ENCODE data around the gene TFAP2C.
"Not testable (repeated sequence)": the region's sequence is repeated elsewhere in the genome, so short reads cannot be mapped to it uniquely, and the experiment has no call there.

Gene TFAP2C

DNA sequence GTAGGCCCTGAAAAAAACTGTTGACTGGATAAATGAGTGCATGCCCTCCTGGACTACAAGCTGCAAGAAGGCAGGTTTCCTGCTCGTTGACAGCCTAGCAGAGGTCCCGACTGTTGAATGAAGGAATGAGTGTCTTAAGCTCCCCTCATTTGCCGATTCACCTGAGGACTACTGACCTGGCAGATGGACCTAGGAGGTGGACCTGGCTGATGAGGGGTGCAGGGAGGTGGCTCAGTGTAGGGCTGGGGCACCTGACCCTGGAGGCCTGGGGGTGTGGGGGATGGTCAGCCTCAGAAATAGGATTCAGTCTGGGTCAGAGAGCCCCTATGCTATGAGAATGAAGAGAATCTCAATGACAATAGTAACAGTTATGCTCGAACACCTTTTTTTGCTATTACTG, 11.6 kb upstream of the TFAP2C start:
- H3K27ac ChIP-seq (ENCODE audit: low read length), result no peak overlapping the region
- H3K4me1 ChIP-seq (ENCODE audit: insufficient read depth, low read length), result no peaks in the 10 kb centered on the region
- no peak overlapping the region for H3K4me3 ChIP-seq (ENCODE audit: low read length)
- H3K9ac ChIP-seq (ENCODE audit: low read depth, low read length), result no peak overlapping the region
- no peaks in the 10 kb centered on the region for H3K27me3 ChIP-seq (ENCODE audit: insufficient read depth, low read length)
- no peaks in the 10 kb centered on the region for H3K36me3 ChIP-seq (ENCODE audit: insufficient read depth, low read depth, low read length)
- no peaks in the 10 kb centered on the region for H3K9me3 ChIP-seq (ENCODE audit: insufficient read depth, low read depth, low read length)

DNA sequence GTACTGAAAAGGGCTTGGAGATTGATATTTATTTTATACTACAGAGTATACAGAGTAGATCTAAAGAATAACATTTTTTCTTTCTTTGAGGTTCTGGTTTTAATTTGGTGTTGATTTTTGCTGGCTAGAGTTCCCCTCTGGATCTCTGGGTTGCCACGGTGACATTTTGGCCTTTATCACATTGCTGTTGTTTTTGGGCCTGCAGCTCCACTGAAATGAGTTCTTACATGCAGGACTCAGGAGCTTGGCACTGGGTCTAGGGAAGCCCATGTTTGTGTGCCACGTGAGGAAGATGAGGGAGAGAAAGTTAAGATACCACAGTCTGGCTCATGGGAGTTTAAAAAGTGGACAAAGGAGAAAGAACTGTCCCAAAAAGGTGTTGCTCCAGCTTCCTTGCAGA, 7.4 kb upstream of the TFAP2C start:
- H3K27ac ChIP-seq (ENCODE audit: low read length), result no peak overlapping the region
- peaks cover 31% of the 10 kb centered on the region for H3K27me3 ChIP-seq (ENCODE audit: insufficient read depth, low read length)
- no peak overlapping the region for H3K4me3 ChIP-seq (ENCODE audit: low read length)
- H3K36me3 ChIP-seq (ENCODE audit: insufficient read depth, low read depth, low read length), result no peaks in the 10 kb centered on the region
- H3K9ac ChIP-seq (ENCODE audit: low read depth, low read length), result no peak overlapping the region
- peaks cover 9% of the 10 kb centered on the region; the same call in 1 of the 2 replicates for H3K4me1 ChIP-seq (ENCODE audit: insufficient read depth, low read length)
- no peaks in the 10 kb centered on the region for H3K9me3 ChIP-seq (ENCODE audit: insufficient read depth, low read depth, low read length)

DNA sequence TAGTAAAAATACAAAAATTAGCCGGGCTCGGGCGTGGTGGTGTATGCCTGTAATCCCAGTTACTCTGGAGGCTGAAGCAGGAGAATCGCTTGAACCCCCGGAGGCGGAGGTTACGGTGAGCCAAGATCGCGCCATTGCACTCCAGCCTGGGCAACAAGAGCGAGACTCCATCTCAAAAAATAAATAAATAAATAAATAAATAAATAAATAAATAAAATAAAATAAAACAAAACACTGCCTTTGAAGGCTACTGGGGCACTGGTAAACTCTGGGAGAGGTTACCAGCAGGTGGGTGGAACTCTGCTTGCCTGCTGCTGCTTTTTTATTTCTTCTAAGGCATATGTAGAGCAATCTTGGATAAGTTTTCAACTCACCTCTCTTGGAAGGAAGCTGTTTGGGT, 5.2 kb upstream of the TFAP2C start:
- not testable (repeated sequence) for H3K9me3 ChIP-seq (ENCODE audit: insufficient read depth, low read depth, low read length); H3K27ac ChIP-seq (ENCODE audit: low read length); H3K9ac ChIP-seq (ENCODE audit: low read depth, low read length); H3K36me3 ChIP-seq (ENCODE audit: insufficient read depth, low read depth, low read length)
- Histone ChIP-seq H3K4me3 (ENCODE audit: low read length) (peak overlapping the region; percentile 88; the same call in 1 of the 2 replicates), H3K4me1 (ENCODE audit: insufficient read depth, low read length) (peaks cover 12% of the 10 kb centered on the region; the same call in 1 of the 2 replicates), H3K27me3 (ENCODE audit: insufficient read depth, low read length) (peaks cover 53% of the 10 kb centered on the region)

DNA sequence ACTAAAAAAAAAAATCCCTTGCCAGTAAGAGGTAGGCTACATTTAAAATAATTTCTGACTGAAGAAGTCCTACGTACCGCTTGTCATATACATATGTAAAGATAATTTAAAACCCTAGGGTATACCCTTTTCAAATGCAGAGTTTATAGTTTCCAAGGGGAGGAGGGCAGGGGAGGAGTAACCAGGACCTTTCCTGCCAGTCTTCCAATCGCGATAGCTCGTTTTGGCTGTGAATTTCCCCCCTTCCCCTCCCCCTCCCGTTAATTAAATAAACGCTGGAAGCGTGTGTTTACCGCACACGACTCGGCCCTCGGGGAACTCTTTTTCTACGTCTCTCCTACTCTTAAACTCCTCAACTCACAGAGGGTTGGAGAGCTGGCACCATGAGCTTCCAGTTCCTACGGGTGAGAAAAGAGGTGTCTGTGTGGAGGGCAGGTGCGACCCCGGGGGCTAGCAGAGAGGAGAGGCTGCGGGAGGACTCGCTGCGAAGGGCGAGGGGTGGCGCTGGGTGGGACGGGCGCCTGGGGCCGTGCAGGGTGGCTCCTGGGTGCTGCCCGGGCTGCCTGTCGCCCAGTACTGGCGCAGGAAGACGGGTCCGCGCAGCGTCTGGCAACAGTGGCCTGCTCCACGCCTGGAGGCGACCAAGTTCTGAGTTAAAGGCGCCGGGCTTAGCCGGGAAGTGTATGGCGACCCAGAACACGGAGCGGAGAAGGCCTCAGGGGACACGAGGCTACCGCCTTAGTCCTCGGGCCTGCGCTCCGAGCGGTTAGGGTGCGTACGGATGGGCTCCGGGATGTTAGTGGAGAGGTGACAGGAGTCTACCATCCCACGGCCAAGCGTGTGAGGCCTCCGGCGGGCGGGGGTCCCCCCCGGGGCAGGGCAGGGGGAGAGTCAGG, 4.1 kb upstream of the TFAP2C start:
- Histone ChIP-seq H3K36me3 (ENCODE audit: insufficient read depth, low read depth, low read length) (no peaks in the 10 kb centered on the region), H3K4me1 (ENCODE audit: insufficient read depth, low read length) (peaks cover 12% of the 10 kb centered on the region; the same call in 1 of the 2 replicates), H3K9ac (ENCODE audit: low read depth, low read length) (peak overlapping the region; percentile 3; the same call in 1 of the 2 replicates), H3K27ac (ENCODE audit: low read length) (no peak overlapping the region), H3K4me3 (ENCODE audit: low read length) (peak overlapping the region; percentile 88), H3K9me3 (ENCODE audit: insufficient read depth, low read depth, low read length) (no peaks in the 10 kb centered on the region), H3K27me3 (ENCODE audit: insufficient read depth, low read length) (peaks cover 64% of the 10 kb centered on the region)

DNA sequence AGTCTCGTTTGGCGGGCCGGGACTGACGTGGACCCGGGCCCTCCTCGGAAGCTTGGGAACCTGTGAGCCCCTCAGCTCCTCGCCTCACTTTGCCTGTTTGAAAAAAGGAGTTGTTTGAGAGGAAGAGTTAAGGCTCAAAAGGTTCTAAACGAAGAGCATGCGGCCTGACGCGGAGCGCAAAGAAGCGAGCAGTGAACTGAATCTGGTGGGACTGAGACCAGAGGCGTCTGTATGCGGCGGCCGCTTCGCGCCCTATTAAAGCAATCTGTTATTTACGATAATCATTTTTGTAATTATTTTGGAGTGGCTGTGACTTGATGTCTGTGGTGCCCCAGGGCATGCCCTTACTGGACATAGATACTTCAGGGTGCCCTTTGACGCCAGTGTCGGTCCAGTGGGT, 3.3 kb upstream of the TFAP2C start:
- no peak overlapping the region for H3K9ac ChIP-seq (ENCODE audit: low read depth, low read length)
- H3K36me3 ChIP-seq (ENCODE audit: insufficient read depth, low read depth, low read length), result no peaks in the 10 kb centered on the region
- H3K27ac ChIP-seq (ENCODE audit: low read length), result no peak overlapping the region
- H3K9me3 ChIP-seq (ENCODE audit: insufficient read depth, low read depth, low read length), result no peaks in the 10 kb centered on the region
- H3K4me3 ChIP-seq (ENCODE audit: low read length), result peak overlapping the region; percentile 88
- peaks cover 72% of the 10 kb centered on the region for H3K27me3 ChIP-seq (ENCODE audit: insufficient read depth, low read length)
- H3K4me1 ChIP-seq (ENCODE audit: insufficient read depth, low read length), result peaks cover 12% of the 10 kb centered on the region; the same call in 1 of the 2 replicates

DNA sequence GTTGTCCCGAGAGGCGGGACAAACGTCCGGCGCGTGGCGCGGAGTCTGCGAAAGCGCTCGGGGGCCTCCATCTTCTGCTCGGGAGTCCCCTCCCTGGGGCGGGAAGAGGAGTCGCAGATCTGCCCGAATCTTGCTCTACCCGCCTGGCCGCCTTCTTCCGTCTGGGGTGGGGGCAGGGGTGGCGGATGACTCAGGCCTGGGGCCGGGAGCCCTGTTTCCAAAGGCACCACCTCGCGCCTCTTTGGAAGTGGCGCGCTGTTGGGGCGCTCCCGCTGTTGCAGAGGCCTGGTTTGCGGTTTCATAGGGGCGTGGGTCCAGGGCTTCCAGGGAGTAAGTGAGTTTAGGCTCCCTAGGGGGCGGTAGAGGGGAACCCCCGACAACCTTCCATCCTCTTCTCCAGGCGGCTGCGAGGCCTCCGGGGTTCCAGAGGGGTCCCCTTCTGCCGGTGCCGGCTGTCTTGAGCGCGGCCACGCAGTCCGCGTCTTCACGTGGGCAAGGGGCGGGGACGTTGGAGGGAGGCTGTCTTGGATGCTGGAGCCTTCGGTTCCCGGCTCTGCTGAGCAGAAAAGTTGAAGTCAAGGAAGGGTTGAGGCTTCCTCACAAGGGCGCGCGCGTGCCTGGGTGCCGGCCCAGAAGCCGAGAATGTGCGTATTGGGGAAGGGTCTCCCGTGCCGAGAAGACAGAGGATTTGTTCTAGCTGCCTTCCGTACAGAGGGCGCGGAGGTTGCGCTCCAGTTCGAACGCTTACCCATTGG, 2.6 kb upstream of the TFAP2C start:
- peaks cover 12% of the 10 kb centered on the region; the same call in 1 of the 2 replicates for H3K4me1 ChIP-seq (ENCODE audit: insufficient read depth, low read length)
- peak overlapping the region; percentile 88 for H3K4me3 ChIP-seq (ENCODE audit: low read length)
- H3K9ac ChIP-seq (ENCODE audit: low read depth, low read length), result no peak overlapping the region
- H3K27ac ChIP-seq (ENCODE audit: low read length), result no peak overlapping the region
- no peaks in the 10 kb centered on the region; the same call in 1 of the 2 replicates for H3K36me3 ChIP-seq (ENCODE audit: insufficient read depth, low read depth, low read length)
- peaks cover 79% of the 10 kb centered on the region for H3K27me3 ChIP-seq (ENCODE audit: insufficient read depth, low read length)
- H3K9me3 ChIP-seq (ENCODE audit: insufficient read depth, low read depth, low read length), result no peaks in the 10 kb centered on the region

DNA sequence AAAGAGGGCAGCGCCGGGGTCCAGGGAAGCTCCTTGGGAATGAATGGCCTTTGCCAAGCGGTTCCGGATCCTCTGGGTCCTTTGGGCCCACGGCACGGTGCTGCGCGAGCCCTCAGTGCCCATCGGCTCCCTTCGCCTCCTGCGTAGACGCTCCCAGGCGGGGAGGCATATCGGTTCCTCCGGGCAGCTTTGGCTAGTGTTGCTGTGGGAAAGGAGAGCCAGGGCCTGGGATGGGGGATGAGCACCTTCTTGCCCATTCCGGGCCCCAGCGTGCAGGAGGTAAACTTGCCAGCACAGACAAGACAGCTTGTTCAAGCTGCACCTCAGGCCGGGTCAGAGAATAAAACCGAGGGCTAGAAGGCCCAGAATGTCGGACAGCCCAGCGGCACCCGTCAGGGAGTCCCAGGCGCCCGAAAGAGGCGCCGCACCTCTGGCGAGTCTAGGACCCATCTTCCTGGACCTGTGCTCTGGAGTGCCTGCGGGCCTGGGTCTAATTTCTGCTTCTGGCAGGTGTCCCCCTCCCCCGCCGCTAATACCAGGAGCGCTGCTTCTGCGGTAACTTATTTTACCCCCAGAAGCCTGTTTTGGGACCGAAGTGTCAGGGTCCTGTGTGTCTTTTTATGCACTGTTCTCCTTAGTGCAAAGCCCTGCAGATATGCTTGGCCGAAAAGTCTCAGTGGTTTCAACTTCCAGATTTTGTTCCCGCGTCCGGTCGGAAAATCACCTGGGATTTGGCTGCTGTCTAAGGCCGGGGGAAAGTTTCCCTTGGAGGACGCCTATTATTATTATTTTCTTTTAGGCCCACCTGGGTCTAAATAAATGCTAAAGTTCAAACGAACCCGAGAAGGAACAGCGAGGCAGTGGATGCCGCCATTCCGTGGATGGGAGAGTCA, 1.7 kb upstream of the TFAP2C start:
- Histone ChIP-seq H3K4me1 (ENCODE audit: insufficient read depth, low read length) (peaks cover 12% of the 10 kb centered on the region; the same call in 1 of the 2 replicates), H3K9ac (ENCODE audit: low read depth, low read length) (no peak overlapping the region), H3K4me3 (ENCODE audit: low read length) (peak overlapping the region; percentile 88), H3K27ac (ENCODE audit: low read length) (no peak overlapping the region), H3K9me3 (ENCODE audit: insufficient read depth, low read depth, low read length) (no peaks in the 10 kb centered on the region), H3K36me3 (ENCODE audit: insufficient read depth, low read depth, low read length) (no peaks in the 10 kb centered on the region; the same call in 1 of the 2 replicates), H3K27me3 (ENCODE audit: insufficient read depth, low read length) (peaks cover 87% of the 10 kb centered on the region)

DNA sequence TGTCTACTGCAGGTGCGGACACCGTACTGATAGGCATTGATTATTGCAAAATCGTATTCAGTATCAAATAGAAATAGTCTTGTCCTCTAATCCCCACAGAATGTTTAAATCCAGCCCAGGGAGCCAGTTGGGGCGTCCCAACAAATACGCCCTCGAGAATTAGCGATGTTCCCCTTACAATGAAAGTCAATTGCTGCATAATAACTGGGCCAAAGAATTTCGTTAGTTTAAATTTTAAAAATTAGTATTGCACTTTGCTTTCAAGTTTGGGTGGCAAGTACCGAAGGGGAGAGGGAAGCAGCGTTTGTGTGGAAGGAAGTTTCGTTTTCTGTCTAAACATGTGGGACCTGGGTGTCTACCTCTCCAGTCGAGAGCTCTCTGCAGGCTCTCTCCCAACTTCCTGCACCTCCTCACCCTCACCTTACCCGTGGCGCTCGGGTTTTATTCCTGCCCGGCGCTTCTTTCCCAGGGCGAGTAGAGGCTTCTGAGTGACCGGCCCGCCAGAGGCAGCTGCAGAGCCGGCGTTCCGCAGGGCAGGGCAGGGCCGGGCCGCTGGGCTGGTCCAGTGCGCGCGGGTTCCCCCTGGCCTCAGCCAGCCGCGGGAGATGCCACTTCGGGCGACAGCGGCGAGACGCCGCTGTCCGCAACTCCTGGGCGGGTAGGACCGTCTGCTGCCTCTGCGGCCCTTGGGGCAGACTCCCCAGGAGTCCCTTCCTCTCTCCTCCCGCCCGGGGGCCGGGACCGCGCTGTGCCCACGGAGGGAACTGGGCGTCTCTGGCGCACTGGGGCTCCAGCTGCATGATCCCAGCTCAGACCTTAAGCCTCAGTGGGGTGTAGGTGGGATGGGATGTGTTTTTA, 862 bp upstream of the TFAP2C start:
- Histone ChIP-seq H3K27ac (ENCODE audit: low read length) (no peak overlapping the region), H3K36me3 (ENCODE audit: insufficient read depth, low read depth, low read length) (no peaks in the 10 kb centered on the region; the same call in 1 of the 2 replicates), H3K4me3 (ENCODE audit: low read length) (peak overlapping the region; percentile 88), H3K9ac (ENCODE audit: low read depth, low read length) (no peak overlapping the region), H3K9me3 (ENCODE audit: insufficient read depth, low read depth, low read length) (no peaks in the 10 kb centered on the region), H3K4me1 (ENCODE audit: insufficient read depth, low read length) (peaks cover 13% of the 10 kb centered on the region; the same call in 1 of the 2 replicates), H3K27me3 (ENCODE audit: insufficient read depth, low read length) (peaks cover 95% of the 10 kb centered on the region)

DNA sequence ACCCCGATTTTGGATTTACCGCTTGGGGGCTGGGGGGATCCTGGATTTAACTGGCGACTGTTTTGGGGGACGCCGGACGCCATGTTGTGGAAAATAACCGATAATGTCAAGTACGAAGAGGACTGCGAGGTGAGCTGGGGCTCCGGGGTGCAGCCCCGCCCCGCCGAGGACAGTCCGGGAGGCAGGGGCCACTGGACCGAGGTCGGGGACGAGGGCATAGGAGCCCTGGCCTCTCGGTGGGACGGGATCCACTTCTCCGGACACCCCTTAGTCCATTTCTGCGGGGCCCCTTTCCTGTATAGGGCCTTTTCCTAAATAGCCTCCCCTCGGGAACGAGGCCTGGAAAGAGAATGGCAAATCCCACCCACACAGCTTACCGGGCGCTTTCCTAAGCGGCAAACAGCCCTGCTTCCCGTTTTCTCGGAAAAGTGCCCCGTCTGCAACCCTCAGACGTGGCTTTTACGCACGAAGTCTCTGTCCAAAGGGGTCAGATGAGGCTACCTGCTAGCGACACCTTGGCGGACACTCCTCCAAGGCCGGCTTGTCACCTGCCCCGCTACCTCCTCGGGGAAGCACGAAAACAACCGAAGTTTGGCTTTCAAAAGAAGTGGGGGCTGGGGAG, 469 bp downstream of the TFAP2C start:
- Histone ChIP-seq H3K27ac (ENCODE audit: low read length) (no peak overlapping the region), H3K36me3 (ENCODE audit: insufficient read depth, low read depth, low read length) (peaks cover 11% of the 10 kb centered on the region; the same call in 1 of the 2 replicates), H3K9ac (ENCODE audit: low read depth, low read length) (peak overlapping the region; percentile 74), H3K4me3 (ENCODE audit: low read length) (peak overlapping the region; percentile 88), H3K9me3 (ENCODE audit: insufficient read depth, low read depth, low read length) (no peaks in the 10 kb centered on the region), H3K27me3 (ENCODE audit: insufficient read depth, low read length) (peaks cover 100% of the 10 kb centered on the region), H3K4me1 (ENCODE audit: insufficient read depth, low read length) (peaks cover 17% of the 10 kb centered on the region; the same call in 1 of the 2 replicates)

DNA sequence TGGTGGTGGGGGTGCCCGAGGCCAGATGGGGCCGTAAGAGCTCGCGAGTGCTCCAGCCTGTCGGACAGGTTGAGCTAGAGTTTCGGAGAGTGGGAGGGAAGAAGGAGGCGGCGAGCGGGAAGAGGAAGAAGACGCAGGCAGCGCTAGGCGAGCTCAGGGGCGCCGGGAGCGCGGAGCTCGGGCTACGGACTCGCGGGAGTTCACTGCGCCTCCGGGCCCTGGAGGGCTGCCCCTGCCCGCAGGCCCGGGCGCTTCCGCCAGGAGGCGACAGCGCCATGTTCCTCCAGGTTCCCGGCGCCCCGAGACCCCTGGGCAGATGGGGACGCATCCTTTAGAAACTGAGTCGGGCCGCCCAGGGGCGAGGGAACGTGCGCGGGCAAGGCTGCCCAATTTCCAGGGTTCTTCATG, 984 bp downstream of the TFAP2C start:
- Histone ChIP-seq H3K4me1 (ENCODE audit: insufficient read depth, low read length) (peaks cover 22% of the 10 kb centered on the region; the same call in 1 of the 2 replicates), H3K27me3 (ENCODE audit: insufficient read depth, low read length) (peaks cover 99% of the 10 kb centered on the region), H3K27ac (ENCODE audit: low read length) (no peak overlapping the region), H3K9ac (ENCODE audit: low read depth, low read length) (peak overlapping the region; percentile 74; the same call in 1 of the 2 replicates), H3K36me3 (ENCODE audit: insufficient read depth, low read depth, low read length) (peaks cover 12% of the 10 kb centered on the region; the same call in 1 of the 2 replicates), H3K4me3 (ENCODE audit: low read length) (peak overlapping the region; percentile 88), H3K9me3 (ENCODE audit: insufficient read depth, low read depth, low read length) (no peaks in the 10 kb centered on the region)
